HCT116 (cell line): ENCODE data around the gene USP24. TPM values are rescaled to one million over a fixed set of nuclear protein-coding genes. Genes with fewer than 3 reads are reported as not detected.

Experiments
- ATAC-seq: fragments of 200-7000 bp; cut with Tn5 transposase; 2 replicates; pipeline ENCODE4 v1.9.1; 2020; ENCODE audit warnings: mild to moderate bottlenecking, moderate library complexity
- BruUV-seq: library from RNA; stranded (reverse); fragments of 400-500 nt; replicated peaks from 2 replicates; lab custom pipeline; 2021; lab: Mats Ljungman, UMichigan
- CTCF ChIA-PET: fragments of 300-600 bp; sonication (Branson Sonifier 250); formaldehyde crosslinking; loops from one replicate; lab custom pipeline; 2021; ENCODE audit warnings: antibody characterized with exemption; lab: Charles Lee
- POLR2A ChIA-PET: fragments of 300-600, 350-600 bp; sonication (Branson Sonifier 250); formaldehyde crosslinking; loops from one replicate; lab custom pipeline; 2021; ENCODE audit warnings: antibody characterized with exemption; lab: Charles Lee
- RAD21 ChIA-PET, 2 experiments: fragments of 300-600 bp; sonication (Branson Sonifier 250); formaldehyde crosslinking; loops; one replicate each; lab custom pipeline; 2023; ENCODE audit warnings: low total read pairs in 2 of 2; ENCODE audit not compliant: uncharacterized antibody in 2 of 2, unreplicated experiment in 2 of 2, low non-redundant PET in 1 of 2; lab: Charles Lee
- DNase-seq: peaks from one replicate; pipeline ENCODE4 v3.0.0-alpha.2; 2010; ENCODE audit warnings: low read depth, low spot score
- H2AFZ ChIP-seq: fragments of 200-600 bp; shearing (Covaris generic), sonication (generic); 2 replicates; pipeline ENCODE4 v1.6.1; 2017; ENCODE audit warnings: low read depth, mixed run types, mixed read lengths, antibody characterized with exemption, low read length; ENCODE audit not compliant: poor library complexity, severe bottlenecking
- H3K27ac ChIP-seq: 2 replicates; pipeline ENCODE4 v1.5.1; 2012; ENCODE audit warnings: low read depth, low read length
- H3K27me3 ChIP-seq: fragments of 200-600 bp; sonication (generic); 2 replicates; pipeline ENCODE4 v1.6.1; 2016; ENCODE audit warnings: mixed run types, low read length, mixed read lengths; ENCODE audit not compliant: insufficient read depth
- H3K36me3 ChIP-seq, 2 experiments: fragments of 200-500 bp in 1 of 2; fragments of 200-600 bp in 1 of 2; sonication (Bioruptor generic) in 1 of 2; sonication (generic) in 1 of 2; 2 replicates each; pipeline versions ENCODE4 v1.5.1 to v1.6.1; 2014 to 2016; ENCODE audit warnings: low read length in 2 of 2, inconsistent platforms in 1 of 2, mixed read lengths in 1 of 2, mixed run types in 1 of 2; ENCODE audit not compliant: insufficient read depth in 2 of 2, control insufficient read depth in 1 of 2
- H3K4me1 ChIP-seq, 2 experiments: fragments of 200-600 bp in 1 of 2; sonication (generic) in 1 of 2; 2 replicates each; pipeline versions ENCODE4 v1.5.1 to v1.6.1; 2012 to 2017; ENCODE audit warnings: low read length in 2 of 2, inconsistent platforms in 1 of 2, mild to moderate bottlenecking in 1 of 2, mixed read lengths in 1 of 2, mixed run types in 1 of 2, moderate library complexity in 1 of 2; ENCODE audit not compliant: insufficient read depth in 2 of 2, control insufficient read depth in 1 of 2
- H3K4me2 ChIP-seq: fragments of 200-600 bp; sonication (generic); 2 replicates; pipeline ENCODE4 v1.6.1; 2017; ENCODE audit warnings: mixed run types, low read length, mixed read lengths
- H3K4me3 ChIP-seq, 2 experiments: fragments of 200-600 bp in 1 of 2; sonication (generic) in 1 of 2; replicated peaks in 1 of 2; 2 replicates each; pipeline ENCODE4 v1.5.1; 2011 to 2016; ENCODE audit warnings: low read length in 2 of 2, control low read depth in 1 of 2, low read depth in 1 of 2, mild to moderate bottlenecking in 1 of 2, mixed read lengths in 1 of 2, mixed run types in 1 of 2
- H3K79me2 ChIP-seq: fragments of 200-600 bp; sonication (generic); 2 replicates; pipeline ENCODE4 v1.6.1; 2017; ENCODE audit warnings: mild to moderate bottlenecking, mixed run types, low read length, moderate library complexity, mixed read lengths; ENCODE audit not compliant: insufficient read depth
- H3K9ac ChIP-seq: fragments of 200-600 bp; sonication (generic); 2 replicates; pipeline ENCODE4 v1.6.1; 2016; ENCODE audit warnings: low read length, mixed read lengths
- H3K9me2 ChIP-seq: fragments of 200-600 bp; sonication (generic), shearing (Covaris generic); 2 replicates; pipeline ENCODE4 v1.6.1; 2017; ENCODE audit warnings: mixed run types, mild to moderate bottlenecking, moderate library complexity; ENCODE audit not compliant: insufficient read depth
- H3K9me3 ChIP-seq, 2 experiments: fragments of 200-500 bp in 1 of 2; fragments of 200-600 bp in 1 of 2; sonication (Bioruptor generic) in 1 of 2; sonication (generic) in 1 of 2; 2 replicates each; pipeline ENCODE4 v1.6.1; 2014 to 2017; ENCODE audit warnings: low read length in 2 of 2, mixed read lengths in 2 of 2, inconsistent platforms in 1 of 2, low read depth in 1 of 2, mild to moderate bottlenecking in 1 of 2, mixed run types in 1 of 2, moderate library complexity in 1 of 2; ENCODE audit not compliant: control insufficient read depth in 1 of 2, insufficient read depth in 1 of 2
- H4K20me1 ChIP-seq: fragments of 200-600 bp; sonication (generic), shearing (Covaris generic); 2 replicates; pipeline ENCODE4 v1.6.1; 2017; ENCODE audit warnings: mixed run types, mild to moderate bottlenecking, moderate library complexity; ENCODE audit not compliant: insufficient read depth
- EZH2phosphoT487 ChIP-seq: fragments of 200-600 bp; IDR thresholded peaks from 2 replicates; pipeline ENCODE4 v1.6.1; 2018; ENCODE audit warnings: antibody characterized with exemption, borderline replicate concordance
- SP1 ChIP-seq: IDR thresholded peaks from 2 replicates; pipeline ENCODE4 v1.6.1; 2012; ENCODE audit warnings: low read depth
- YY1 ChIP-seq: IDR thresholded peaks from 2 replicates; pipeline ENCODE4 v1.6.1; 2011; ENCODE audit warnings: low read length, low read depth, moderate library complexity, mild to moderate bottlenecking; ENCODE audit not compliant: insufficient replicate concordance; ENCODE audit errors: extremely low read depth
- ZNF274 ChIP-seq: fragments of 200-500 bp; sonication (Bioruptor generic); IDR thresholded peaks from 2 replicates; pipeline ENCODE4 v1.6.1; 2014; ENCODE audit warnings: mild to moderate bottlenecking, low read depth, low read length, inconsistent platforms
- intact Hi-C: fragments of 100-400 bp; cut with micrococcal nuclease; formaldehyde crosslinking; loops from 2 replicates; pipeline ENCODE4 v1.10.0; 2022
- microRNA-seq: library from miRNA; unstranded; fragments of <30 nt; microRNA quantifications from one replicate; pipeline ENCODE4, GENCODE V29; 2016; ENCODE audit warnings: borderline number of aligned reads
- total RNA-seq: library from RNA; stranded (reverse); gene quantifications from one replicate; pipeline ENCODE4 v1.2.1, GENCODE V29; 2021; ENCODE audit not compliant: unreplicated experiment

Gene USP24
- total RNA-seq, 1 experiment from 2014 or later = 34.2 TPM

DNA sequence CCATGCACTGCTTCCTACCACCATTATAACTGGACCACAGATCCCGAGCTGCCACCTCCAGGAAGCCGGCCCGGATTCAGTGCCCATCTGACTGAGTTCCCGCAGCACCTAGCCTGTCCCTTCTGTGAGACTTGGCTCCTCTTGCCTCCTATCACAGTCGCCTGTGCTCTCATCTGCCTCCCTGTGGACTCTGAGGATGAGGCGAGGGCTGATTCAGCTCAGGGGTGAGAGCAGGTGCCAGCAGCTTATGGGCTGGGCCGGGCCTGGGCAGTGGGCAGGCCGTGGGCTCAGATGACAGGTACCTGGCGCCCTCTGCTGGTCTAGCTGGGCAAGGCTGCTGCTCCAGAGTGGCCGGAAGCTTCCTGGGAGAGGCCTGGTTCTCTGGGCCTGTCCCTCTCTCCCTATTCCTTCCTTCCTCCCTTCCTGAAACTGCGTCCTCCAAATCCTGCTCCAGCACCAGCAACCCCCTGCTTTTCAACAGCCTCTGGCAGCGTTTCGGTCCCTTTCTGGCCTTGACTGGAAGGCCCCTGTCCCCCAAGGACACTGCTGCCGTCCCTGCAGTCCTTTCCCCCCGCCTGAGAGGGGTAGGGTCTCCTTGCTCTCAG, 193.1 kb downstream of the USP24 start (continued):
- no peak for TF ChIP-seq ZNF274
- TF ChIP-seq EZH2phosphoT487 = no peak
- peak; percentile 30 for TF ChIP-seq YY1
- TF ChIP-seq, all 23 proteins: peak for 7

DNA sequence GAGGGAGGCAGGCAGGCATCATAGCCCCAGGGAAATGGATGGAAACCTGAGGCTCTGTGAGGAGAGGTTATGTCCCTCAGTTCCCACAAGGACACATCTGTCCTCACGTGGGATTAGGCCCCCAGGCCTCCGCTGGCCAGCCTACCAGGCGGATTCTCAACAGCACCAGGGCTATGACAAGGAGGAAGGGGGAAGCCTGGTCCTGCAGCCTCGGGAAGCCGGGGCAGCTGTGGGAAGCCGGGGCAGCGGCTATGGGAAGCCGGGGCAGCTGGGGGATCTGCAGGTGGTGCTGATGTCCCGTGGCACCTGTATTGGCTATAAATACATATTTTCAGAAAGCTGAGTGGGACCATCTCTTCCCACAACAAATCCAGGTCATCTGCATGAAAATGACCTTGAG, 196.8 kb downstream of the USP24 start:
- TF ChIP-seq YY1 (no peak), SP1 (no peak)
- Histone ChIP-seq H3K4me2 (no peak overlapping the region), H3K9ac (no peak overlapping the region), H3K4me1 (peaks cover 0 to 13% of the 10 kb centered on the region in 2 experiments; a peak in 3 of 4 replicates), H3K9me2 (no peaks in the 10 kb centered on the region), H3K9me3 (no peaks in the 10 kb centered on the region), H4K20me1 (no peaks in the 10 kb centered on the region), H3K79me2 (no peaks in the 10 kb centered on the region), H3K27ac (no peak overlapping the region), H3K36me3 (no peaks in the 10 kb centered on the region), H3K4me3 (no peak overlapping the region), H3K27me3 (peaks cover 12% of the 10 kb centered on the region; the same call in 1 of the 2 replicates), H2AFZ (no peak overlapping the region)
- BruUV-seq = no TSS peak
- ChIA-PET RAD21 (no interaction called here), POLR2A (no interaction called here), CTCF (interaction anchor here (0.7 to 2.1 kb wide), 2 partner anchors 74 to 77 kb away, joined by 3 to 4 read pairs; no protein-coding TSS in a partner anchor)
- ATAC-seq = no peak
- no peak for DNase-seq
- intact Hi-C loops = no loop called here

Small RNAs within 50 kb of the gene (microRNA-seq; reads per million reads assigned to microRNA genes)
- gene MIR4422 = not detected

Other genes starting within 250 kb of the USP24 start
- 4.4 TPM for gene TMEM61, start 234.7 kb downstream of the USP24 start, total RNA-seq
- not detected for gene BSND, start 216.4 kb downstream of the USP24 start, total RNA-seq
- gene PCSK9, start 175.8 kb downstream of the USP24 start, total RNA-seq = 39.6 TPM